GM18519 (cell line): ENCODE measurements around the gene OR2S2.
"Not testable (repeated sequence)": the region's sequence is repeated elsewhere in the genome, so short reads cannot be mapped to it uniquely, and the experiment has no call there.

Experiments
- ATAC-seq: cut with Tn5 transposase; IDR thresholded peaks from one replicate; pipeline ENCODE4 v1.9.1; 2021; ENCODE audit warnings: mild to moderate bottlenecking, moderate library complexity; ENCODE audit not compliant: unreplicated experiment, low FRiP score

The OR2S2 gene

DNA sequence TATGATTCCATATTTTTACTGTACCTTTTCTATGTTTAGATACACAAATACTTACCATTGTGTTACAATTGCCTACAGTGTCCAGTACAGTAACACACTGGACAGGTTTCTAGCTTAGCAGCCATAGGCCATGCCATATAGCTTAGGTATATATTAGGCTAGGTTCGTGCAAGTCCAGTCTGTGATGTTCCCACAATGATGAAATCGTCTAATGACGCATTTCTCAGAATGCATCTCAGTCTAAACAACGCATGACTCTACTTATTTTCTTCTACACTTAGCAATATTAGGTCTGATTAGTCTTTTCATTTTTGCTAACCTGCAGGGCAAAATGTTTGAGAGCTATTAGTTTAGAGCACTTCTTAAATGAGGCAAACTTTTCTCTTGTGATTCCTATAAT lies 22.7 kb downstream of the OR2S2 start:
- ATAC-seq: no peak

DNA sequence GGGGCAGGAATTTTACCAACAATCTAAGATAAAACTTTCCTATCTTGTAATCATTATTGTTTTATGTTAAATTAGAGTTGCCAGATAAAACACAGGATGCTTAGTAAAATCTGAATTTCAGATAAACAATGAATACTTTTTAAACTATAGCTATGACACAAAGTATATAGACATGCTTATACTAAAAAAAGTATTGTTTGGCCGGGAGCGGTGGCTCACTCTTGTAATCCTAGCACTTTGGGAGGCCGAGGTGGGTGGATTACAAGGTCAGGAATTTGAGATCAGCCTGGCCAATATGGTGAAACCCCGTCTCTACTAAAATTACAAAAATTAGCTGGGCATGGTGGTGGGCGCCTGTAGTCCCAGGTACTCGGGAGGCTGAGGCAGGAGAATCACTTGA lies 23.9 kb downstream of the OR2S2 start:
- not testable (repeated sequence) for ATAC-seq

DNA sequence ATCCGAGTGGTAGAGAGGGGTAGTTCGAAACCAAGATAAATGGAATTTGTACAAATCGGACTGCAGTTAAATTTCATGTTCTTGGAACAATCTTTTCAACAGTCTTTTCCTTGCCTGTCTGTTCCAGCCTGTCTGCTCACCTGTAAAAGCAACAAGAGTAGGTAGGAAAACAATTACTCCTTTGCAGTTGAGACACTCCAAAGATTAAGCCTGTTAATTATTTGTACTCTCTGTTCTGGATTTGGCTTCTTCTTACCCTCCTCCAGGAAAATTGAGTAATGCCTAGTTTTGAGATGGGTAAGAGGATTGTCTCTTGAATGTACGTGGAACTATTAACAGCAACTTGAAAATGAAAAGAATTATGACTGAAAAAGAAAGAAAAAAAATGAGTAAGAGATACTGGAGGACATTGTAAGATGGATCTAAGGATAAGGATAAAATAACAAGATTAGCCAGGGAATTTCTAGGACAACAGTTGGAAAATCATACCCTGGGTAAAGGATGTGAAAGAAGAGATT lies 24.3 kb downstream of the OR2S2 start:
- ATAC-seq: no peak

DNA sequence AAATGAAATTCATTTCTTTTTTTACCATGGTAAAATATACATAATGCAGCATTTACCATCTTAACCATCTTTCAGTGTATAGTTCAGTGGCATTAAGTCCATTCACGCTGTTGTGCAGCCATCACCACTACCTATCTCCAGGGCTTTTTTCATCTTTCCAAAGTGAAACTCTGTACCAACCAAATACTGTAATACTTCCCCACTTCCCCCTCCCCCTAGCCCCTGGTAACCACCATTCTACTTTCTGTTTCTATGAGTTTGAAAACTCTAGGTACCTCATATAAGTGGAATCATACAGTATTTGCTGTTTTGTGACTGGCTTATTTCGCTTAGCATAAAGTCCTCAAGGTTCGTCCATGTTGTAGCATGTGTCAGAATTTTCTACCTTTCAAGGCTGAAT lies 25.2 kb downstream of the OR2S2 start:
- ATAC-seq: no peak

DNA sequence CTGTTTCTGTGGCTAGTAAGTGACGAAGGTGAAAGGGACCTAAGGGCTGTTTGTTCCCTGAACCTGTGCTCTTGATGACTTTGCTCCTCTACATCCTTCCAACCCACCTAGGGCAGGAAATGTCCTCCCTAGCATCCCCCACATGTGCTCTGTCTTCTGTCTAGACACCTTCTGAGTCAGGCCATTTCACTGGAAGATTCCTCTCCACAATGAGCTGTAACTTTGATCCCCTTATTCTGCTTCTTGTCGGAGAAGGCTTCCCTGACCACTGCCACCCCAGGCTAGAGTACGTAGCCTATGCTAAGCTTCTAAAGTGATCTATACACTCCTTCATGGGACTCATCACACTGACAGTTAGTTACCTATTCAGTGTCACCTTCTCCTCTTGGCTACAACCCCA lies 27.0 kb downstream of the OR2S2 start:
- no peak for ATAC-seq

DNA sequence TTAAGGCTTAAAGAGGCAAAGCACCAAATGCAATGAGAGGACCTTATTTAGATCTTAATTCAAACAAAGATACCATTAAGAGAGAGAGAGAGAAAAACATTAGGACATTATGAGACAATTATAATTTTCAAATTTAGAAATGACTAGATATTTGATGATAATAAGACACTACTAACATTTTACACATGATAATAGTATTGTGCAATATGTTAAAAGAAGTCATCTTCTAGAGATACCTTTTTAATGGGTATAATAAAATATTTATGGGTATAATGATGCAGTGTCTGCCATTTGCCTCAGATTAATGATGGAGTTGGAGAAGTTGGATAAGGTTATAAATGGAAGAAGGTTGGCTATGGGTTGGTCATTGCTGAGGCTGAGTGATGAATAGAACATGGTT lies 27.4 kb downstream of the OR2S2 start:
- no peak for ATAC-seq

DNA sequence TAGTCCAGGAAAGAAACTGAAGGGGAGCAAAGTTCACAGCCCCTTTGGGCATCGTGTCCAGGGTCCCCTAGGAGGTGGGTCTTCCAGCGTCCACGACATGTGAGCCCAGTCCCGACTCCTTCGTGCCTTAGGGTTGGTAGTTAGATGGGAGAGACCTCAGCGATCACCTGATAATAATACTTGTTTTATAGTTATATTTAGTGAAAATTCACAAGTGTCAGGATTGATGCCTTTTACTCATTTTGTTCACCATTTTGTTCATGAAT lies 28.6 kb downstream of the OR2S2 start:
- ATAC-seq: no peak

DNA sequence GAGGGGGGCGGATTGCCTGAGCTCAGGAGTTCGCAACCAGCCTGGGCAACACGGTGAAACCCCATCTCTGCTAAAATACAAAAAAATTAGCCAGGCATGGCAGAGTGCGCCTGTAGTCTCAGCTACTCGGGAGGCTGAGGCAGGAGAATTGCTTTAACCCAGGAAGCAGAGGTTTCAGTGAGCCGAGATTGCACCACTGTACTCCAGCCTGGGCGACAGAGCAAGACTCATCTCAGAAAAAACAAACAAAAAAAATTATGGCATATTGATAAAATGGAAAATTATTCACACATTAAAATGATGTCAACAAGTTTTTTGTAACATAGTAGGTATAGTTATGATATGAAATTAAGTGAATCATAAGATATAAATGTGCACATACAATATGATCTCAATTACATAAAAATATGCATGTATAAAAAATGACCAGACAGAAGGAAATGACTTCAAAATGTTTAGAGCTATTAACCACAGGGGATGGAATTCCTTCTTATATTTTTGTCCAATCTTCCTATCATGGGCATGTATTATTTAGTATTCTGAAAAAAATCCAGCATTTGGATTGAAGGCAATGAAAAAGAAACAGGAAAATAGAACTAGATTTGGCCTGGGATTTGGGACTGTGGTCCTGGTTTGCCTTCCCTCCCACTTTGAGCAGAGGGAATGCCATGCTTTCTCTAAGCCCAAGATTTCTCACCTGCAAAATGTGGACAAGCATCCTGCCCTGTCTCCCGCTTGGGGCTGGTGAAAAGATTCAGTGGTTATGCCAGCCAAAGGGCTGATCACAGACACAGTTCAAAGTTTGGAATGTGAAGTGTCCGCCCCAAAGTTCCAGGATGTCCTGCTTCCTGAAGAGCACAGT lies 29.1 kb downstream of the OR2S2 start:
- no peak for ATAC-seq

DNA sequence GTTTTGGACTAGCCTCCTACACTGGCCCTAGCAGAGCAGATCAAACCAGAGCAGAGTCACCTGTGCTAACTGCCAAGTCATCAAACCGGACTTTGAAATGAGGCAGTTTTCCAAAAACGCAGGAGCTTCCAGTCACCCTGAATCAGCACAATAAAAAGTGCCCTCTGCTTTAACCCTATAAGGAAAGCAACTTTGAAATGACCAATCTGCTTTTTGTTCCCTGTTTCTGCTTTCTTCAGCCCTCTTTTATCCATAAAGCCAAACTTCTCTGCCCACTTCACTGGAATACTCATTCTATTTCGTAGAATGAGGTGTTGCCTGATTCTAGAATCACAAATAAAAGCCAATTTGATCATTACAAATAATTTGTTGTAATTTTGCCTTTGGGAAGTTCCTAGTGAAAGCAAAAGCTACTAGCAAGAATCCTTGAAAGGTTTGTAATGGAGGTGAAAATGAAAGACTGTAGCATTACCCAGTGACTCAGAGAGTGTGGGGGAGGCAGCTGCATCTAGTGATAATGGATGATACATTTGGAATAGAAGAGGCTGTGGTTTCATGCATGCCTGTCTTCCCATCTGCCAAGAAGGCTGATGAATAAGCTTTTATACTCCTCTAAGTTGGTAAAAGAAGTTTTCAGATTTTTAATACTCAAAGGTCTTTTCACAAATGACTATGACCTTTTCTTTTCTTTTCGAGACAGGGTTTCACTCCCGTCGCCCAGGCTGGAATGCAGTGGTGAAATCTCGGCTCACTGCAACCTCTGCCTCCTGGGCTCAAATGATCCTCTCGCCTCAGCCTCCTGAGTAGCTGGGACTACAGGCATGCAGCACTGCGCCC lies 33.8 kb downstream of the OR2S2 start:
- no peak for ATAC-seq

DNA sequence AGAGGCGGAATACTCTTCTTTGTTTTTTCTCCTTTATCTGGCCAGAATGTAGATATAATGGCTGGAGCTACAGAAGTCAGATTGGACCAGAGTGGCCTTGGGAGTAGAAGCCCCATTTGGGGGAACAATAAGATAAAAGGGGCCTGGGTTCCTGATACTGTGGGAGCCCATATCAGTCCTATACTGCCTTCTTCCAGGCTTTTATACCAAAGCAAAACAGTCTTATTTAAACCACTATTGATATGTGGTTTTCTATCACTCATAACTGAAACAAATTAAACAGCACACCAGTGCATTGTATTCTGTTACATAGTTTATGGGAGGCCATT lies 34.4 kb downstream of the OR2S2 start:
- ATAC-seq: no peak

DNA sequence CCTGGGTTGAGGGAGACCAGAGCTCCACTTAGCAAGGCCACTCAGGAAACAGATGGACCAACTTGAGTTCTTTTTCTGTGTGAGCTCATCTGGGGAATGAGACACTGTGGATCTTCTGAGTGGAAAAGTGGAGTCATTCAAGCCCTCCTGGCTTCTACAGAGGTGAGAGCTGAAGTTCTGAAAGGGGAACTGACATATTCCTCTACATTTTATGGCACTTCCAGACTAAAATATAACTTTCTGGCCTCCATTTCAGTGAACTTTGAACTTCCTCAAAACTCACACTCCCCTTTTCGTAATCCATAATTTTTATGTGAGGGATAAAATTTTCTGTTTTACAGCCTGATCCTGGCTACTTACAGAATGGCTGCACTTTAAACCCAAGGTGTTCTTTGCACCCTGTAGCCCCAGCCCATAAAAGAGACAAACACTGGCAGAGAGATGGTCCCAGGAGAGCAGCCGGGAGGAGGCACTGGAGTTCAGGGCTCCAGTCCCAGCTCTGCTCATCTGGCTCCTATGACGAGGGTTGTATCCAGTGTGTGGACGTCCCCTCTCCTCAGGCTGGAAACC lies 37.8 kb downstream of the OR2S2 start:
- ATAC-seq: no peak

DNA sequence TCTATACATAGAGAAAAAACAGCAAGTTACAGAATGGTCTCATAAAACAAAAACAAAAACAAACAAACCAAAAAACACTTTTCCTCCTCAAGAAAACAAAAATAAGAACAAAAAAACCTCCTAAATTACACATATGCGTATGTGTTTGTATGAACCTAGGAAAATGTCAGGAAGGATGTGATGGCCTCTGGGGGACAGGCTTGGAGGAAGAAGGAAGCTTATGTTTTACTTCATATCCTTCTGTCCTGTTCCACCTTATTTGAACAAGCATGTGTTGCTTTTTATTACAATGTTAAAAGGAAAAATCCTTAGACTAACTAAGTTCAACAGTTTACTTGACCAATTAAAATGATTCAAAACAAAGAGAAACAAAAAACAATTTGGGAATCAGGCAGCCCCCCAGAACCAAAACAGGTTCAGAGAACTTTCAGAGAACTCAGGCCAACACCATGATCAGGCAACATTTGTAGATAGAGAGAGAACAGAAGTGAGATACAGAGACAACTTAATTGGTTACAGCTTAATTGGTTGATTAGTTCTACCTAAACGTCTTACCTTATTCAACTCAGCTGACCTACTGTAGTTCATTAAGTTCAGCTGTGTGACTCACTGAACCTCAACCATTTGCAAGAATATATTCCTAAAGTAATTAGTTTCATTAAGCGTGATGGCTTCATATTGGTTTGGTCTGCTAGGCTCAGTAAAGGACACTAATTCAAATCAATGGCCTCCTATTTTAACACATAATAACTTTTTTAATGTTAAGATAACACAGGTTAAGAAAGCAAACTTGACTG lies 38.5 kb downstream of the OR2S2 start:
- no peak for ATAC-seq

DNA sequence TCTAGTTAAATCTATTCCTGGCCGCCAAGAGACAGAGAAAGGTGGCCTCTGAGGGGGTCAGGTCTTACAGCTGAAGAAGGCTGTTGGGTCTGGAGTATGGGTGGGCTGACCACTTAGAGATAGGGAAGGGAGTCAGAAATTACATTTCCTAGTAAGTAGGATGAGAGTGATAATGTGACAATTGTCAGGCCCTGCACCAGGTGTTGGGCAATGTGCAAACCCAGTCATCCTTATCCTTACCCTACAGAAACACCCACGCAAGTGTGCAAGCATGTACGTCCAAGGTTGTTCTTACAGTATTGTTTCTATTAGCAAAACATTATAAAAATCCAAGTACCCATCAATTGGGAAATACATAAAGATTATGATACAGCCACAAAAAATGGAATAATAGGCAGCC lies 39.2 kb downstream of the OR2S2 start:
- ATAC-seq: no peak

DNA sequence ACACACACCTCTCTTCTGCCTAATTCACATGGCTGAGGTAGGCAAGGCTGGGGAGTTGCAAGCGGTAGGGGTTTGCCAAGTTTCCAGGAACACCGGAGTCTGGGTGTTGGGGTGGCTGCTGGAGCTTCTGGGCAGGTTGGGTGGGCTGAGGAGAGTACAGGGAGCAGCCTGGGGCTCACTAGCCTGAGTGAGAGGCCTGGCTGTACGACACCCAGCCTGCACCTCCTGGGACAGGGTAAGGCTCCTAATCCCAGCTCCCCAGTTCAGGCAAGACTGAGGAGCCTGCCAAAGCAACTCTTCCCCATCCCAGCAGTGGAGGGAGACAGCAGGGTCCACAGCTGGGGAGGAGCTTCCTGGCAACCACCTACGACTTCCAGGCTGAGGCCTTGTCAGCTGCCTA lies 40.7 kb downstream of the OR2S2 start:
- no peak for ATAC-seq

DNA sequence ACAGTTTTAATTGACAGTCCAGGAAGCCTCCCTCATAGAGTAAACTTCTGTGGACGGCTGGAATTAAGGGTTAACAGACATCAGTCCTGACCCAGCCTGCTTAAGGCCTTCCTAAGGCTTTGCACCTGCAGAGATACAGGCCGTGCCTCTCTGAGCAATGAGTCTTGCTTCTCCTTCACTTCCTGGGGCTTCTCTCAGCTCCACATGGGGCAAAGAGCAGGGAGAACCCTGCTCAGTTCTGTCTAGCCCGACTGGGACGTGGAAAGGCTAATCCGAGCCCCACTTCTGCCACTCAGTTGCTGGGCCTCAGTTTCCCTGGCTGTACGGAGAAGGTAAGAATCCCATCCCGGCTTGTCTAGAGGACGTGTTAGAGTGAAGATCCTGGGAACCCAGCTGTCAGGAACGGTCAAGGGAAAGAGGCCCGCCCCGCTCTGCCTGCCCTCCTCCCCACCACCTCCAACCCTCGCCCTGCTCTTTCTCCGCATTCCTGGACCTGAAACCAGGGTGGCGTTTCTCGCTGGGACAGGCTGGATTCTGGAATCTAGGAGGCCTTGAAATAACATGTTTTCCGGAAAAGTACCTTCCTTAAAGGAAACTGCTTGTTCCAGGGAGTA lies 42.2 kb downstream of the OR2S2 start:
- no peak for ATAC-seq

DNA sequence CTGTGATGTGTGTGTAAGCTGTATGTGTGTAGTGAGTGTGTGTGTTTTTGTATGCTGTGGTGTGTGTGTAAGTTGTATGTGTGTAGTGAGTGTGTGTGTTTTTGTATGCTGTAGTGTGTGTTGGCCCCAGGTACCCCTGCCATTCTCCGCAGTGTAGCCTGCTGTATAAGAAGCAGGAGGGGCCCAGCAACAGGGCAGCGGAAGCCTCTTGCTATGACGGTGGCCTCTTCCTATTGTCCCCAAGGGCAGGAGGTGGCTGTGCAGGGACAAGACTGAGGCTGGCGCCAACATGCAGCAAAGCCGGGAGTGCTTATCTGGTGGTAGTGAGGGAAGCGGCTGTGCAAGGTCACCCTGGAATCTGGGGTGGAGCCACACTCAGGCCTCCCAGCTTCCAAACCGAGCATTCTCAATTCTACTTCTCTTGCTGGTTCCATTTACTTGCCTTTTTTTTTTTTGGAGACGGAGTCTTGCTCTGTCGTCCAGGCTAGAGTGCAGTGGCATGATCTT lies 43.6 kb downstream of the OR2S2 start:
- ATAC-seq: no peak

DNA sequence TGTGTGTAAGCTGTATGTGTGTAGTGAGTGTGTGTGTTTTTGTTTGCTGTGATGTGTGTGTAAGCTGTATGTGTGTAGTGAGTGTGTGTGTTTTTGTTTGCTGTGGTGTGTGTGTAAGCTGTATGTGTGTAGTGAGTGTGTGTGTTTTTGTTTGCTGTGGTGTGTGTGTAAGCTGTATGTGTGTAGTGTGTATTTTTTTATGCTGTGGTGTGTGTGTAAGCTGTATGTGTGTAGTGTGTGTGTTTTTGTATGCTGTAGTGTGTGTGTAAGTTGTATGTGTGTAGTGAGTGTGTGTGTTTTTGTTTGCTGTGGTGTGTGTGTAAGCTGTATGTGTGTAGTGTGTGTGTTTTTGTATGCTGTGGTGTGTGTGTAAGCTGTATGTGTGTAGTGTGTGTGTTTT lies 44.5 kb downstream of the OR2S2 start:
- ATAC-seq: not testable (repeated sequence)

DNA sequence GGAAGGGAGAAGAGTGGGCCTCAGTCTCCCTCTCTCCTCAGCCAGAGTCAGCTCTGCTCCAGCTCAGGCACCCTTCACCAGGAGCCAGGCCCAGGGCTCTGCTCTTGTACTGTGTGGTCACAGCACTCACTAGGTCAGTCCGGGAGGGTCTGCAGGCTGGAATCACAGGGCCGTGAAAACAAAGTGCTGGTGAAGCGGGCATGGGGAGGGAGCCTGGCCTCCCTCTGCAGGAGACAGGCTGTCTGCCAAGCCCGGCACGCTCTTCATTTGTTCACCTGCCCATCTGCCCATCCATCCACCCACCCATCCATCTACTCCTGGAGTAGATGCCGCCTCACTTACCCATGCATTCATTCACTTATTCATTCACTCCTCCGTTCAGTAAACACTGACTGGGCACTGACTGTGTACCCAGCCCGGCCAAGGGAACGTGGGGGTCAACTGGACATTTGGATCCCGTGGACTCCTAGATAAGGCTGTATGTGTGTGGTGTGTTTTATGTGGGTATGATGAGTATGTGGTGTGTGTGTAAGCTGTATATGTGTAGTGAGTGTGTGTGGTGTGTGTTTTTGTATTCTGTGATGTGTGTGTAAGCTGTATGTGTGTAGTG lies 45.1 kb downstream of the OR2S2 start:
- ATAC-seq: no peak

DNA sequence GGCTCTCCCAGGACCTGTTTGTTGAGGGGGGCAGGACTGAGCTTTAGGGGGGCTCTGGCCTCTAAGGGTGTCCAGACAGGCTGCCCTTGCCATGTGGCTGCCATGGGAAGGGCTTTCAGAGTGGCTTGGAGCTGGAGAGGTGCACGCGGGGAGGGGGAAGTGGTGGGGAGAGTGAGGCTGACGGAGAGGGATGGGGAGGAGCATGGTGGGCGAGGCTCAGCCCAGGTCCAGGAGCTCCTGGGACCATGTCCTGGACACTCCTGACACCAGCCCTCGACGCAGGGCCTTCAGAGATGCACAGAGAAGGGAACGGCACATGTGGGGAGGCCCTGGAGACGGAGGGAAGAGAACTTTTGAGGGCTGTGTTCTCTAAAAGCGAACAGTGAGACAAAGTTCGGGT lies 46.3 kb downstream of the OR2S2 start:
- no peak for ATAC-seq
